ENCODE results near the gene FOXP3. TPM values are rescaled to one million over a fixed set of nuclear protein-coding genes. Genes with fewer than 3 reads are reported as not detected.

FOXP3 gene
- total and polyA plus RNA-seq, 2 of the 4 experiments (the other 2 are of a cell fraction), result 0.05 TPM; not detected in 1

- Histone ChIP-seq H3K23ac (ENCODE audit: low read depth, low read length) (no peak overlapping the region), H2AFZ (replicated peaks; ENCODE audit: low read length, poor library complexity) (no peak overlapping the region), H2BK20ac (ENCODE audit: low read depth, low read length) (no peak overlapping the region), H3K9me1 (ENCODE audit: insufficient read depth, low read length) (no peaks in the 10 kb centered on the region), H3K4me2 (ENCODE audit: low read depth, low read length) (no peak overlapping the region), H3K14ac (replicated peaks; ENCODE audit: low read depth, low read length) (no peak overlapping the region), H3K56ac (ENCODE audit: extremely low read depth, insufficient read depth, low read length) (no peak overlapping the region), H3K4me3 (ENCODE audit: insufficient read depth, low read depth, low read length) (no peak overlapping the region), H4K8ac (ENCODE audit: low read depth in 2 of 2, low read length in 2 of 2) (no peak overlapping the region), H2AK5ac (ENCODE audit: low read depth, low read length) (no peak overlapping the region), H2BK5ac (ENCODE audit: low read depth, low read length, poor library complexity, severe bottlenecking) (no peak overlapping the region), H2AK9ac (replicated peaks; ENCODE audit: low read depth, low read length, poor library complexity) (no peak overlapping the region), H4K5ac (ENCODE audit: low read depth, low read length) (no peak overlapping the region), H3K4ac (ENCODE audit: low read depth, low read length) (no peak overlapping the region), H3K9ac (ENCODE audit: low read depth, low read length) (no peak overlapping the region), H3K79me1 (ENCODE audit: low read depth in 1 of 2, low read length in 2 of 2) (no peaks in the 10 kb centered on the region), H3K27ac (ENCODE audit: insufficient read depth, low read length) (no peak overlapping the region), H3K27me3 (ENCODE audit: control insufficient read depth, insufficient read depth, low read length) (no peaks in the 10 kb centered on the region; the same call in 1 of the 2 replicates), H3K9me3 (ENCODE audit: control insufficient read depth, insufficient read depth, low read length) (no peaks in the 10 kb centered on the region), H3K36me3 (ENCODE audit: control insufficient read depth, insufficient read depth, low read length) (peaks cover 11% of the 10 kb centered on the region; the same call in 1 of the 2 replicates), H3K4me1 (ENCODE audit: control insufficient read depth, insufficient read depth, low read length) (no peaks in the 10 kb centered on the region), H2BK15ac (ENCODE audit: low read depth, low read length) (no peak overlapping the region), H4K91ac (ENCODE audit: insufficient read depth, low read depth, low read length) (no peak overlapping the region), H3K18ac (ENCODE audit: low read depth, low read length) (no peak overlapping the region), H2BK120ac (ENCODE audit: low read depth, low read length) (no peak overlapping the region), H4K20me1 (ENCODE audit: insufficient read depth, low read length) (no peaks in the 10 kb centered on the region)
- no peak for ATAC-seq (ENCODE audit: low read depth)
- ChIA-PET POLR2A (ENCODE audit: unreplicated experiment) (no interaction called here), CTCF (no interaction called here)
- in situ Hi-C loops (cut with MboI; ENCODE audit: low sequenced_read_pairs), result no loop called here
- no peak for DNase-seq
- TF ChIP-seq CHD1 (IDR thresholded peaks at IDR 0.05; ENCODE audit: low read depth, low read length) (no peak), MXI1 (IDR thresholded peaks at IDR 0.05; ENCODE audit: borderline replicate concordance, low read depth, low read length) (no peak), FOS (IDR thresholded peaks at IDR 0.05; ENCODE audit: low read depth, low read length) (no peak), CTCF (conservative IDR thresholded peaks at IDR 0.05; ENCODE audit: low read depth, low read length) (no peak), CEBPB (IDR thresholded peaks at IDR 0.05; ENCODE audit: low read depth, low read length) (no peak), SMC3 (IDR thresholded peaks at IDR 0.05; ENCODE audit: low read depth, low read length) (no peak), RCOR1 (IDR thresholded peaks at IDR 0.05; ENCODE audit: insufficient replicate concordance, low read length) (no peak), POLR2A (IDR thresholded peaks at IDR 0.05; ENCODE audit: low read depth, low read length) (no peak), RFX5 (IDR thresholded peaks at IDR 0.05; ENCODE audit: low read depth, low read length) (no peak), MAFK (IDR thresholded peaks at IDR 0.05; ENCODE audit: low read depth, low read length) (no peak)
- TF ChIP-seq, protein P1, sequence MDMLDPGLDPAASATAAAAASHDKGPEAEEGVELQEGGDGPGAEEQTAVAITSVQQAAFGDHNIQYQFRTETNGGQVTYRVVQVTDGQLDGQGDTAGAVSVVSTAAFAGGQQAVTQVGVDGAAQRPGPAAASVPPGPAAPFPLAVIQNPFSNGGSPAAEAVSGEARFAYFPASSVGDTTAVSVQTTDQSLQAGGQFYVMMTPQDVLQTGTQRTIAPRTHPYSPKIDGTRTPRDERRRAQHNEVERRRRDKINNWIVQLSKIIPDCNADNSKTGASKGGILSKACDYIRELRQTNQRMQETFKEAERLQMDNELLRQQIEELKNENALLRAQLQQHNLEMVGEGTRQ (IDR thresholded peaks at IDR 0.05; ENCODE audit: low read depth, low read length), result no peak
- intact Hi-C loops (cut with micrococcal nuclease), result no loop called here
- dilution Hi-C loops (cut with HindIII; ENCODE audit: low sequenced_read_pairs, unreplicated experiment), result no loop called here
- BruUV-seq (replicated peaks), result no TSS peak
- WGBS, 2 experiments (ENCODE audit: extremely low coverage in 2 of 2, insufficient read length in 1 of 2), result no CpG with 5 or more reads among the region's 10 CpGs
Observed at GRCh38 chrX:49246541-49246940, 18.0 kb downstream of the FOXP3 start.
